Activated CD4-positive, alpha-beta T cell treated with anti-CD3 and anti-CD28 coated beads, Interleukin-2, amount 50 U/mL, for 24 hours (primary cell): ENCODE results near the gene SDF2L1.
"Not testable (repeated sequence)": the region's sequence is repeated elsewhere in the genome, so short reads cannot be mapped to it uniquely, and the experiment has no call there.

Source experiments
- DNase-seq, 2 donors: peaks; one replicate each; pipeline ENCODE4 v3.0.0-alpha.2; 2020; ENCODE audit warnings: low read depth in 1 of 2, low spot score in 1 of 2

The SDF2L1 gene

DNA sequence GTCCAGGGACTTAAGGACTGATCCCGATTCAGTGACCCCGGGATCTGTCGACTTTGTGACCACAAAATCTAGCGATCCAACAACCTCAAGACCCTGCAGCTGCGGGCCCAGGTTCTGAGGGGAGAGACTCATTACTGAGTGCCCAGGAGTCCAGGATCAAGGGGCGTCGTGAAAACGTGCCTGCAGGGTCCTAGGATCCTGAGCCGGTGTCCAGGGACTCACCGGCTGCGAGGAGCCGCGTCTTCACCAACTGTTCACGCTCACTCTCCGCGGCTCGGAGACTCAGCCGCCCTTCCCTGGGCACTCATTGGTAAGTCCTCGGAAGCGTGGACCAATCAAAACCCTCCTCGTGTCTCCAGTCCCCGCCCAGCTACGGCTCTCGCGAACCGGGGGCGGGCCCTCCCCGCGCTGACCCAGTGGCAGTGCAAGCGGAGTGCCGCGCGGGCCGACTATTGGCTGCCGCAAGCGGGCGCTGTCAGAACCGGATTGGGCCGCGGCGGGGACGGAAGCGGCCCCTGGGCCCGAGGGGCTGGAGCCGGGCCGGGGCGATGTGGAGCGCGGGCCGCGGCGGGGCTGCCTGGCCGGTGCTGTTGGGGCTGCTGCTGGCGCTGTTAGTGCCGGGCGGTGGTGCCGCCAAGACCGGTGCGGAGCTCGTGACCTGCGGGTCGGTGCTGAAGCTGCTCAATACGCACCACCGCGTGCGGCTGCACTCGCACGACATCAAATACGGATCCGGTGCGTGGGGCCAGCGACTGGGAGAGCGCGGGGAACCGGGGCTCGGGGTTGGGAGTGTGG lies at the start of gene SDF2L1:
Gene SDF2L1, plus strand, starts transcription at position 514 of the 795 bp plus-strand sequence. Its CDS starts 35 bp downstream, at position 549.
- DNase-seq: peak; percentile 93 to 98

DNA sequence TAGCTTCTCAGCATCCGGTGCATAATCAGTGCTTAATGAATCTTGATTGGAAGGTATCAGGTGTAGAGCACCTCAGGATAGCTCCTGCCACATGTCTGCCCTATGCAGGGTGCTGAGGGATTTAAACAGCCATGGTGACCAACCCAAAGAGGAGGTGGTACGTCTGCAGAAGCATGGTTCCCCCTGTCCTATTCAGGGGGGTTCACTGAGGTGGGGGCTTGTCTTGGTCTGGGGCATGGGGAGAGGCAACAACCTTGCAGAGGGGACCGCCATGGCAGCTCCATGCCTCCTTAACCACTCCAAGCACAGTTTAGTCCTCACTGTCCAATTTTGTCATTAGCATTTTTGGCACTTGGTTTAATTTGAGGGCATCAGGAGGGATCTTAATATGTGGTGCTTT lies 49.7 kb upstream of the SDF2L1 start:
- DNase-seq: no peak

- no peak for DNase-seq
Measured at GRCh38 chr22:21593406-21594232, 48.5 kb upstream of the SDF2L1 start.

- DNase-seq: no peak
Measured at GRCh38 chr22:21594865-21595452, 47.1 kb upstream of the SDF2L1 start.

DNA sequence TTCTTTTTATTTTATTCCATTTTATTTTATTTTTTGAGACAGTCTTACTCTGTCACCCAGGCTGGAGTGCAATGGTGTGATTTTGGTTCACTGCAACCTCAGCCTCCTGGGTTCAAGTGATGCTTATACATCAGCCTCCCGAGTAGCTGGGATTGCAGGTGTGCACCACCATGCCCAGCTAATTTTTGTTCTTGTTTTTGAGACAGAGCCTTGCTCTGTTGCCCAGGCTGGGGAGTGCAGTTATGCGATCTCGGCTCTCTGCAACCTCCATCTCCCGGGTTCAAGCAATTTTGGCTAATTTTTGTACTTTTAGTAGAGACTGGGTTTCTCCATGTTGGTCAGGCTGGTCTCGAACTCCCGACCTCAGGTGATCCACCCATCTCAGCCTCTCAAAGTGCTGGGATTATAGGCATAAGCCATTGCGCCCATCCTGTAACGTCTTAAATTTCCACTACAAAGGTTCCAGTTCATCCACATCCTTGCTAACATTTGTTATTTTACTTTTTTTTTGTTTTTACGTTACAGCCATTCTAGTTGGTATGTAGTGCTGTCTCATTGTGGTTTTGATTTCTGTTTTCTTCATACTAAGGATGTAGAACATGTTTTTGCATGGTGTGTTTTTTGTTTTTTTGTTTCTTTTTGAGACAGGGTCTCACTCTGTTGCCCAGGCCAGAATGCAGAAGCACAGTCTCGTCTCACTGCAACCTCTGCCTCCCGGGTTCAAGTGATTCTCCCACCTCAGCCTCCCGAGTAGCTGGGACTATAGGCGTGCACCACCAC lies 45.6 kb upstream of the SDF2L1 start:
- not testable (repeated sequence) for DNase-seq

GRCh38 chr22:21598302-21598701 lies 43.8 kb upstream of the SDF2L1 start:
- DNase-seq: no peak

DNA sequence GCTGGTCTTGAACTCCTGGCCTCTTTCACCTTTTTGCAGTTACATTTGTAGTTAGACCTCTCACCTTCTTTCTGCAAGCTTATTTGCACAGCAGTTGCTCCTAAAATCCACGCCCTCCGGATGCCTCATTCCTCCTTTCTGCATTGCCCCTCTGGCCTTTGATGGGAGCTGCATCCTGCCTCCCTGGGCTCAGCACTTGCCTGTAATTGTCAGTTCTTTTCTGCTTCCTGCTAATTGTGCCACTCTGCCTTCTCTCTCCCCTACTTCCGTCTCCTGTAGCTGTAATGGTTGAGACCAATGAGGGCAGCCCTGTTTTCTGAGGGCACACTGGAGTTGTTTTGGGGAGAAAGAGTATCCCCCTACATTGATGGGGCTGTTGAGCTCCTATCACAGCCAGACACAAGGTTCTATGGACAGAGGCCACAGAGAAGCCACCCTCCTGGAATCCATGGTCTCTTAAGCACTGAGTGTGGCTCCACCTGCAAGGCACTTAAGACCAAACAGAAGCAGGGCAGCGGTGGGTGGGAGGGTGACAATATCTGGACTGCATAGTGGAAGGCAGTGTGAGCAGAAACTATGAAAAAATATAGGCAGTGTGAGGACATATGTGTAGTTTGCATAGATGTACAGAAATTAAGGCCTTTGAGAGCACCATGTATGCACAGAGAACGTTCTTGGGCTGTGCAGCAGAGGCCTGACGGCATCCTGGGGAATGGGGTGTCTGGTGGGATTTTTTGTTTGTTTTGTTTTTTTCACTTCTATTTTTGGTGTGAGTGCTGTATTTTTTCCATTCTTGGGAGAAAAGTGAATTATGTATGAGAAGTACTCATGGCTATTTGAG lies 42.8 kb upstream of the SDF2L1 start:
- no peak for DNase-seq

DNA sequence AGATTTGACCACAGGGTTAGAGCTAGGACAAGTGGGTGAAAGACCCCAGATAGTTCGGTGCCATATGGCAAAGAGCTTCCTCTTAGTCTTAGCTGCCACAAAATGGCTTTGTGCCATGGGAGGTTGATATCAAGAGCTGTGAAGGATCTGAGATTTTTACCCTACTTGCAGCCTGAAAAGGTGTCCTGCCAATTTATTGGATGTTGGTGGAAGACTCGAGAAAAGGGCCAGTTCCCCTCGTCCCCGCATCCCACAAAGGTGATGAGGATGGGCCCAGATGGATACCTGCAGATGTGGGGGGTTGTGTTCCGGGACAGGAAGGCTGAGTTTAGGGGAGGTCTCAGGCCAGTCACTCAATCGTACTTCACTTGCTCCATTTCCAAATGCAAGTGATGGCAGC lies 39.5 kb upstream of the SDF2L1 start:
- no peak for DNase-seq

- no peak for DNase-seq
Measured at GRCh38 chr22:21603973-21604372, 38.1 kb upstream of the SDF2L1 start.

GRCh38 chr22:21605887-21606564 lies 36.1 kb upstream of the SDF2L1 start:
- DNase-seq: no peak

GRCh38 chr22:21606775-21607174 lies 35.3 kb upstream of the SDF2L1 start:
- DNase-seq: no peak

GRCh38 chr22:21609556-21610157 lies 32.4 kb upstream of the SDF2L1 start:
- not testable (repeated sequence) for DNase-seq

DNA sequence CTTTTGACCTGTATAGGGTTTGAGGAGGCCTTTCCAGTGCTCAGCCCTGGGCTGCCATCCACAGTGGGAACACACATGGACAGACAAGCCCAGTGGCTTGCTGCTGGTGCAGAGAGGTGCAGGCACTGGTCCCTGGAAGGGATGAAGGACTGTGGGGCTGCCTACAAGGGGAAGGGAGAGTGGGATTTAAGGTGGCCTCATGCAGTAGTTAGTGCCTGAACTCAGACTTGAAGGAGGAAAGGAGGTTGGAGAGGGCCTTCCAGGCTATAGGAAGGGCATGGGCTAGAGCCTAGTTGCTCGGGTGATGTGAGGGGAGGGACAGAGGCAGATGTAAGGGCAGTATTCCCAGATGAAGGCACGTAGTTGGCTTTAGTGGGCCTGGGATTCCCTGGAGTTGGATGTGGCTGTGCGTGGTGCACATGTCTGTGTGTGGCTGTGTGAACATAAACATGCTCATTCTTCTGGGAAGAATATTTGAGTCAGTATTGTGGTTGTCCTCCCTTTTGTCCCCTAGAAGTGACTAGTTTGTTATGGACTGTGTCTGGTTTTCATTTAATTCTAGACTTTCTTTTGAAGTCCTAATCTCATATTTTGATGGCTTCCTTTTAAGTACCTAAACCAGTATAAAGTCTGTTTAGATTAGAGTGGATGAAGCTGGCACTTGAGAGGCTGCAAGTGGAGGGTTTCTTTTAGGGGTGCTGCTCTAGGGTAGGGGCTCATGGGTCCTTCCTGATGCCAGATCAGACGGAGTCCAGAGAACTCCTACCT lies 30.7 kb upstream of the SDF2L1 start:
- DNase-seq: no peak

DNA sequence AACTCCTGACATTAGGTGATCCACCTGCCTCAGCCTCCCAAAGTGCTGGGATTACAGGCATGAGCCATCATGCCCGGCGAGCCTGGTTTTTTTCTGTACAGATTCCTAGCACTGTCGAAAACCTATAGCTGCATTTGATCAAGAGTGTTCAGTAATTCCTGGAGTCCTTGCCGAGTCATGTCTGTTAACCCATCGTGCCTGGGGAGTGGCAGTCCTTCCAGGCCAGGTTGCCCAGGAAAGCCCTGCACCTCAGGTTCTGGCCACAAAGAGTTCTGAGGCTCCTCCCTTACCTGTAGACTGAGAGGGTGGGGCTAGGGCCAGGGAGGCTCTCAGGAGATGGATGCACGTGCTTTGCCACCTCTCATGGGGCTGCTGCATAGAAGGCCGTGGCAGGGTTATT lies 29.2 kb upstream of the SDF2L1 start:
- DNase-seq: no peak

- no peak for DNase-seq
Measured at GRCh38 chr22:21613553-21614233, 28.4 kb upstream of the SDF2L1 start.

DNA sequence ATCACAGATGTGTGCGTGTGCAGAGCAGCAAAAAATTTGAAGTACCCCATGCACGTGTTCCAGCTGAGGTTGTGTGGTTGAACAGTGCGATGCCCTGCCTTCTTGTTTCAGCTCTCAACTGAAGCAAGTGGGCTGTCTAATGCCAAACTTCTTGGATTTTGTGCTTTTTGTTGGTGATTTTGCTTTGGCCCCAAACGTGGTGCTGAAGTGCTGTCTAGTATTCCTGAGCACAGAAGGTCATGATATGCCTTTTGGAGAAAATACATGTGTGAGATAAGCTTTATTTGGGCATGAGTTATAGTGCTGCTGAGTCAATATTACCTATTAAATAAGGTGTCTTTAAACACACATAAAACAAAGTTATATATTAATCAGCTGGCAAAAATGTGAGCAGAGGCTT lies 26.4 kb upstream of the SDF2L1 start:
- no peak for DNase-seq

DNA sequence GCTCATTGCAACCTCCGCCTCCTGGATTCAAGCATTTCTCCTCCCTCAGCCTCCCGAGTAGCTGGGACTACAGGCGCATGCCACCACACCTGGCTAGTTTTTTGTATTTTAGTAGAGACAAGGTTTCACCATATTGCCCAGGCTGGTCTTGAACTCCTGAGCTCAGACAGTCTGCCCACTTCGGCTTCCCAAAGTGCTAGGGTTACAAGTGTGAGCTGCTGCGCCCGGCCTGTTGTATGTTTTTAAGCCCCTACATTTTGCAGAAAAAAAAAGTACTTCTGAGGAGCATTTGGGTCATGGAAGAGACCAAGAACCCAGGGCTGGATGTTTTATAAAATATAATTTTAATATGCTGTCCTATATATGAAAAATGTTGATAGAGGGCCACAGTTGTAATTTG lies 24.8 kb upstream of the SDF2L1 start:
- DNase-seq: not testable (repeated sequence)

DNA sequence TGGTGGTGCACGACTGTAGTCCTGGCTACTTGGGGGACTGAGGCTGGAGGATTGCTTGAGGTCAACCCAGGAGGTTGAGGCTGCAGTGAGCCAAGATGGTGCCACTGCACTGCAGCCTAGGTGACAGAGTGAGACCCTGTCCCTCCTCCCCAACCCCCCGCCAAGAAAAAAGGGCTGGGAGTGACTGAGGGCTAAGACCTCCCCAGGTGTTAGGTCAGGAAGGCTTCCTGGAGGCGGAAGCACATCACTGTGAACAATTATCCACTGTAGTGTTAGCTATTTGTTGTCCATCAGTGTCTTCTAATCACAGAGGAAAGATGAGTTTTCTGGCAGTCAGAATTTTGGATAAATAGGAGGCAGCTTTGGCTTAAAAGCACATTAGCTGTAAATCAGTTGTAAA lies 21.1 kb upstream of the SDF2L1 start:
- no peak for DNase-seq
